Parathyroid adenoma (tissue), 2 donors: ENCODE data around the gene TP73.
A peak's percentile ranks its signal among the peaks of the same experiment; 100 is the strongest.

Source experiments
- H2AFZ ChIP-seq: fragments of 300-600 bp; sonication (generic); one replicate; pipeline ENCODE4 v1.7.0; 2017; ENCODE audit warnings: antibody characterized with exemption, mild to moderate bottlenecking
- H3K27ac ChIP-seq: fragments of 300-600 bp; sonication (generic); one replicate; pipeline ENCODE4 v1.7.0; 2017
- H3K27me3 ChIP-seq: fragments of 300-600 bp; sonication (generic); one replicate; pipeline ENCODE4 v1.7.0; 2017; ENCODE audit warnings: low read length; ENCODE audit not compliant: control insufficient read depth, insufficient read depth
- H3K36me3 ChIP-seq: fragments of 300-600 bp; sonication (generic); one replicate; pipeline ENCODE4 v1.7.0; 2017; ENCODE audit warnings: low read length; ENCODE audit not compliant: control insufficient read depth, insufficient read depth
- H3K4me1 ChIP-seq: fragments of 300-600 bp; sonication (generic); one replicate; pipeline ENCODE4 v1.7.0; 2017; ENCODE audit warnings: control low read depth
- H3K4me2 ChIP-seq: fragments of 300-600 bp; sonication (generic); one replicate; pipeline ENCODE4 v1.7.0; 2017; ENCODE audit warnings: low read length
- H3K4me3 ChIP-seq: fragments of 300-600 bp; sonication (generic); one replicate; pipeline ENCODE4 v1.7.0; 2017; ENCODE audit warnings: low read depth, low read length
- H3K79me2 ChIP-seq: fragments of 300-600 bp; sonication (generic); one replicate; pipeline ENCODE4 v1.7.0; 2017; ENCODE audit warnings: control low read depth
- H3K9ac ChIP-seq: fragments of 300-600 bp; sonication (generic); one replicate; pipeline ENCODE4 v1.7.0; 2017; ENCODE audit warnings: mild to moderate bottlenecking
- H3K9me3 ChIP-seq: fragments of 300-600 bp; sonication (generic); one replicate; pipeline ENCODE4 v1.7.0; 2017; ENCODE audit warnings: low read length; ENCODE audit not compliant: control insufficient read depth
- TF ChIP-seq, protein P1 (sequence below): fragments of 300-600 bp; sonication (generic); IDR thresholded peaks from one replicate; pipeline ENCODE4 v1.7.0; 2017; ENCODE audit warnings: antibody characterized with exemption, mild to moderate bottlenecking
- donor health status: primary hyperparathyroidism.

TP73 gene

DNA sequence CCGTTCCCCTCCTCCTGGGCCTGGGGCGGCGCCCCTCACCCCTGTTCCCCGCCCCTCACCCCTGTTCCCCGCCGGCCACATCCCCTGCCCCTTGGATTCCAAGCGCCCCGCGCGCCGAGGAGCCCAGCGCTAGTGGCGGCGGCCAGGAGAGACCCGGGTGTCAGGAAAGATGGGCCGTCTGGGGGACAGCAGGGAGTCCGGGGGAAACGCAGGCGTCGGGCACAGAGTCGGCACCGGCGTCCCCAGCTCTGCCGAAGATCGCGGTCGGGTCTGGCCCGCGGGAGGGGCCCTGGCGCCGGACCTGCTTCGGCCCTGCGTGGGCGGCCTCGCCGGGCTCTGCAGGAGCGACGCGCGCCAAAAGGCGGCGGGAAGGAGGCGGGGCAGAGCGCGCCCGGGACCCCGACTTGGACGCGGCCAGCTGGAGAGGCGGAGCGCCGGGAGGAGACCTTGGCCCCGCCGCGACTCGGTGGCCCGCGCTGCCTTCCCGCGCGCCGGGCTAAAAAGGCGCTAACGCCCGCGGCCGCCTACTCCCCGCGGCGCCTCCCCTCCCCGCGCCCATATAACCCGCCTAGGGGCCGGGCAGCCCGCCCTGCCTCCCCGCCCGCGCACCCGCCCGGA, at the start of gene TP73:
TP73 (plus strand) TSS at position 587 of the 618 bp plus-strand sequence. CDS start 29,850 bp downstream, outside the sequence.
- TF ChIP-seq, protein P1, sequence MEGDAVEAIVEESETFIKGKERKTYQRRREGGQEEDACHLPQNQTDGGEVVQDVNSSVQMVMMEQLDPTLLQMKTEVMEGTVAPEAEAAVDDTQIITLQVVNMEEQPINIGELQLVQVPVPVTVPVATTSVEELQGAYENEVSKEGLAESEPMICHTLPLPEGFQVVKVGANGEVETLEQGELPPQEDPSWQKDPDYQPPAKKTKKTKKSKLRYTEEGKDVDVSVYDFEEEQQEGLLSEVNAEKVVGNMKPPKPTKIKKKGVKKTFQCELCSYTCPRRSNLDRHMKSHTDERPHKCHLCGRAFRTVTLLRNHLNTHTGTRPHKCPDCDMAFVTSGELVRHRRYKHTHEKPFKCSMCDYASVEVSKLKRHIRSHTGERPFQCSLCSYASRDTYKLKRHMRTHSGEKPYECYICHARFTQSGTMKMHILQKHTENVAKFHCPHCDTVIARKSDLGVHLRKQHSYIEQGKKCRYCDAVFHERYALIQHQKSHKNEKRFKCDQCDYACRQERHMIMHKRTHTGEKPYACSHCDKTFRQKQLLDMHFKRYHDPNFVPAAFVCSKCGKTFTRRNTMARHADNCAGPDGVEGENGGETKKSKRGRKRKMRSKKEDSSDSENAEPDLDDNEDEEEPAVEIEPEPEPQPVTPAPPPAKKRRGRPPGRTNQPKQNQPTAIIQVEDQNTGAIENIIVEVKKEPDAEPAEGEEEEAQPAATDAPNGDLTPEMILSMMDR: no peak
- Histone ChIP-seq H3K4me1 (peaks cover 4% of the 10 kb centered on the region), H3K79me2 (no peaks in the 10 kb centered on the region), H3K9ac (no peak within 1 kb of the TSS), H3K4me3 (peak within 1 kb of the TSS; percentile 4), H3K36me3 (no peaks in the 10 kb centered on the region), H3K9me3 (no peaks in the 10 kb centered on the region), H3K27me3 (peaks cover 8% of the 10 kb centered on the region), H3K4me2 (peak within 1 kb of the TSS; percentile 46), H3K27ac (no peak within 1 kb of the TSS), H2AFZ (no peak within 1 kb of the TSS)

DNA sequence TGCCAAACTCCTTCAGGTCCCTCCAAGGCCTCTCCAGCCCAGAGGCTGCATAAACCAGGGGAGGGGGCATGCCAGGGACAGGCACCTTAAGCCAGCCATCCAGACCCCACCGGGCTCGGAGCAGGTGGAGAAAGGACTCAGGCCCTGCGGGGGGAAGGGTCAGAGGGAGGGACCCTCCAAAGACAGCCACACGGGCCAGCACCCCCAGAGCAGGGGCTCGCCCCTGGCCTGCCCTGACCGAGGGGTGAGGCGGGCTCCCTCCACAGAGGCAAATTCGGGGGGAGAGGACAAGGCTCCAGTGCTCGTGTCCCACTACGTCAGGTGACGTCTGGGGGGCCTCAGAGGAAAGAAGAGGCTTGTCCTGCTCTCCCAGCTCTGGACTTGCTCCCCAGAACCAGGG, 49.2 kb upstream of the TP73 start:
- Histone ChIP-seq H3K27me3 (no peaks in the 10 kb centered on the region), H3K36me3 (no peaks in the 10 kb centered on the region), H3K9ac (no peak overlapping the region), H3K27ac (no peak overlapping the region), H3K4me3 (no peak overlapping the region), H3K79me2 (no peaks in the 10 kb centered on the region), H3K4me2 (no peak overlapping the region), H2AFZ (no peak overlapping the region), H3K9me3 (no peaks in the 10 kb centered on the region), H3K4me1 (no peaks in the 10 kb centered on the region)
- TF ChIP-seq, protein P1: no peak

DNA sequence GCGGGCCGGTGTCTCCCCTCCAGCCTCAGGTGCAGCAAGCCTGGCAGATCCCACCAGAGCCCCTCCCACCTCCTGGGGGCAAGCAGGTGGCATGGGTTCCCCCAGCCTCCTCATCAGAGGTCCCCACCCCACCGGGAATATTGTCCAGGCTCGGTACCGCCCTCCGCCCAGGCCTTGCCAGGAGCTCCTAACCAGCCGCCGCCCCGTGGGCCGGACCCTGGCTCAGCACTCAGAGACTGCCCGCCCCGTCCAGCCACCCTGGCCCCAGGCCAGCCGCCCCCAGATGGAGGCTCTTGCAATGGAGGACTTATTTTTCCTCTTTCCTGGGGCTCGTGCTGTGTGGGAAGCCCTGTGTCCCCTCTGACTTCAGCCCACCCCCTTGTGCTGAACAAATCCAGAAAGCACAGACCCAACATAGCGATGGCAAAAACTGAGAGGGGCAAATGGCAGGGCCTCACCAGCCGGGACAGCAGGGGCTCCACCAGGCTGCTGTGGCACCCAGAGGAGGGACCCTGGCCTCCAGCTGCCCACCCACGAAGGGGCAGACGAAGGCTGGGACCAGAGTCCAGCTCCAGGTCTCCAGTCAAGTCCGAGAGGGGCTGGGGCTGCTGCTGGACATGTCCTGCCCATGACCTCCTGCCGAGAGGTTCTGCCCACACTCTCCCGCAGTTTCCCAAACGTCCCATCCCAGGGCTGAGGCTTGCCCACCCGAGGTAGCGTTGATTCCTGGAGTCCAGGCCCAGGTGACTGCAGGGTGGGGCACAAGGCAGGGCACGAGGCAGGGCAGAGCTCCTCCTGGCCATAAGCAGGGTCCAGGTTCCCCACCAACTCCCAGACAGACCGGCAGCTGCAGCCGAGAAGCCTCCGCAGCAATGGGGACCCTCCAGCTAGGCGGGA, 48.5 kb upstream of the TP73 start:
- Histone ChIP-seq H3K4me2 (no peak overlapping the region), H3K4me3 (no peak overlapping the region), H3K9ac (no peak overlapping the region), H3K4me1 (no peaks in the 10 kb centered on the region), H3K36me3 (no peaks in the 10 kb centered on the region), H3K27me3 (no peaks in the 10 kb centered on the region), H3K27ac (no peak overlapping the region), H3K79me2 (no peaks in the 10 kb centered on the region), H2AFZ (no peak overlapping the region), H3K9me3 (no peaks in the 10 kb centered on the region)
- TF ChIP-seq, protein P1: no peak

DNA sequence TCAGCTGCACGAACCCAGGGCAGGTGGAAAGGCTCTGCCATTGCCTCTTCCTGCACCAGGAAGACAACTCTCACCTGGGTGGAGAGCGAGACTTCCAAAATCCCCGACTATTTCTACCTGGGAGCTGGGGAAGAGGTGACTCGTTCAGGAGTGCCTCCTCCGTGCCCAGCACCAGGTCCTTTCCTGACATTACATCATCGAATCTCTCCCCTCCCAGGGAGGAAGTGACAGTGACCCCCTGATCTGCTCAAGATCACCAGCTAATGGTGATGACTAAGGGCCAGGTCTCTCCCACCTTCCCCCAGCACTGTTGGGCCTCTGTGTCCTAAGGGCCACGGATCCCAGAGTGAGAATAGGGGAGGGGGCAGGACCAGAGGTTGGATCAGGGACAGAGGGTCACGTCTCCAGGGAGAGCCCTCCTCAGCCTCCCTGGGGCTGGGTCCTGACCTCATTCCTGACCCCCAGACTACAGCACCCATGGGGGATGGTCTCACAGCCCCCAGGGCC, 47.8 kb upstream of the TP73 start:
- no peaks in the 10 kb centered on the region for H3K79me2 ChIP-seq
- TF ChIP-seq, protein P1: no peak
- H2AFZ ChIP-seq: no peak overlapping the region
- H3K4me3 ChIP-seq: no peak overlapping the region
- no peaks in the 10 kb centered on the region for H3K4me1 ChIP-seq
- H3K36me3 ChIP-seq: no peaks in the 10 kb centered on the region
- H3K27me3 ChIP-seq: no peaks in the 10 kb centered on the region
- no peak overlapping the region for H3K9ac ChIP-seq
- H3K4me2 ChIP-seq: no peak overlapping the region
- H3K27ac ChIP-seq: no peak overlapping the region
- H3K9me3 ChIP-seq: no peaks in the 10 kb centered on the region
